Stimulated activated effector memory CD8-positive, alpha-beta T cell treated with anti-CD3 and anti-CD28 coated beads, Interleukin-12 subunit alpha, Interleukin-12 subunit beta, amount 100 ng/mL, for 72 hours (primary cell): Measurements from ENCODE around the gene CUEDC2.

Experiments
- ATAC-seq: fragments of 150-1000 bp; cut with Tn5 transposase; 2 replicates; pipeline ENCODE4 v1.10.0; 2021
- DNase-seq, 2 donors: peaks; one replicate each; pipeline ENCODE4 v3.0.0; 2021 to 2022; ENCODE audit warnings: low spot score in 2 of 2
- H3K27ac Mint-ChIP-seq: one replicate; pipeline ENCODE4 v1.8.0; 2022; ENCODE audit warnings: mild to moderate bottlenecking, mixed read lengths
- H3K36me3 Mint-ChIP-seq: one replicate; pipeline ENCODE4 v1.8.0; 2022; ENCODE audit warnings: mild to moderate bottlenecking, mixed read lengths
- H3K4me1 Mint-ChIP-seq: one replicate; pipeline ENCODE4 v1.8.0; 2022; ENCODE audit warnings: mixed read lengths
- H3K4me3 Mint-ChIP-seq: one replicate; pipeline ENCODE4 v1.8.0; 2022; ENCODE audit warnings: mild to moderate bottlenecking, mixed read lengths
- H3K9me3 Mint-ChIP-seq: one replicate; pipeline ENCODE4 v1.8.0; 2022; ENCODE audit warnings: mixed read lengths

The CUEDC2 gene

GRCh38 chr10:102400598-102401341 lies 31.6 kb downstream of the CUEDC2 start:
- H3K4me3 Mint-ChIP-seq, result no peak overlapping the region
- peaks cover 49% of the 10 kb centered on the region for H3K4me1 Mint-ChIP-seq
- peak overlapping the region; percentile 92 for H3K27ac Mint-ChIP-seq
- H3K36me3 Mint-ChIP-seq, result peaks cover 96% of the 10 kb centered on the region
- DNase-seq (no peak), ATAC-seq (no peak)
- no peaks in the 10 kb centered on the region for H3K9me3 Mint-ChIP-seq

DNA sequence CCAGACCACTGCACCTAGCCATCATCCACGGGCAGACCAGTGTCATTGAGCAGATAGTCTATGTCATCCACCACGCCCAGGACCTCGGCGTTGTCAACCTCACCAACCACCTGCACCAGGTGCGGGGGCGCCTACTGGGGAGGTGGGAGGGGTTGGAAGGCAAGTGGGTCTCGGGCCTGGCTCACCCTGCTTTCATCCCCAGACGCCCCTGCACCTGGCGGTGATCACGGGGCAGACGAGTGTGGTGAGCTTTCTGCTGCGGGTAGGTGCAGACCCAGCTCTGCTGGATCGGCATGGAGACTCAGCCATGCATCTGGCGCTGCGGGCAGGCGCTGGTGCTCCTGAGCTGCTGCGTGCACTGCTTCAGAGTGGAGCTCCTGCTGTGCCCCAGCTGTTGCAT lies 32.3 kb downstream of the CUEDC2 start:
- ATAC-seq (no peak), DNase-seq (no peak)
- H3K4me3 Mint-ChIP-seq, result peak overlapping the region; percentile 91
- H3K27ac Mint-ChIP-seq, result peak overlapping the region; percentile 92
- H3K36me3 Mint-ChIP-seq, result peaks cover 92% of the 10 kb centered on the region
- peaks cover 44% of the 10 kb centered on the region for H3K4me1 Mint-ChIP-seq
- H3K9me3 Mint-ChIP-seq, result no peaks in the 10 kb centered on the region

DNA sequence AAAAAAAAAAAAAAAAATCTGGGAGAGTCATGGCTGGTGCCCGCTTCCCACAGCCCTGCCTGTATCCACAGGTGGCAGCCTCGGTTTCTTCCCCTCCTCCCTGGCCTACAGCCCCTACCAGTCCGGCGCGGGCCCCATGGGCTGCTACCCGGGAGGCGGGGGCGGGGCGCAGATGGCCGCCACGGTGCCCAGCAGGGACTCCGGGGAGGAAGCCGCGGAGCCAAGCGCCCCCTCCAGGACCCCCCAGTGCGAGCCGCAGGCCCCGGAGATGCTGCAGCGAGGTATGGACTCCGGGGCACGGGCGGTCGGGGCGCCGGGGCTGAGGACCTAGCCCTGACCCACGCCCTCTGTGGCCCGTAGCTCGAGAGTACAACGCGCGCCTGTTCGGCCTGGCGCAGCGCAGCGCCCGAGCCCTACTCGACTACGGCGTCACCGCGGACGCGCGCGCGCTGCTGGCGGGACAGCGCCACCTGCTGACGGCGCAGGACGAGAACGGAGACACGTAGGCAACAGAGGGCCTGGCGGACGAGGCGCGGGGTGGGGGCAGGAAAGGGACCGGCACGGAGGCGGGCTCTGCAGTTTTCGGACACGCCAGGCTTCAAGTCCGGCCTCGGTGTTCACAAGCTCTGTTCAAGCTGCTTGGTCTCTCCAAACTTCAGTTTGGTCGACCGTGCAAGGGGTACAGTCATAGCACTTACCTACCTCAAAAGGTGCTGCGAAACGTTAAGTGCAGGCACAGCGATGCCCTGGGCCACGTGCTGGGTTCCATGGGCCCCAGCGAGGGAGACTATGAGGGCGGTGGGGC lies 33.0 kb downstream of the CUEDC2 start:
- ATAC-seq (peak; percentile 71), DNase-seq (peak; percentile 90 to 94)
- H3K4me3 Mint-ChIP-seq, result peak overlapping the region; percentile 91
- peaks cover 44% of the 10 kb centered on the region for H3K4me1 Mint-ChIP-seq
- H3K36me3 Mint-ChIP-seq, result peaks cover 89% of the 10 kb centered on the region
- peak overlapping the region; percentile 70 for H3K27ac Mint-ChIP-seq
- no peaks in the 10 kb centered on the region for H3K9me3 Mint-ChIP-seq

GRCh38 chr10:102398172-102399020 lies 34.0 kb downstream of the CUEDC2 start:
- peak overlapping the region; percentile 78 for H3K27ac Mint-ChIP-seq
- H3K4me1 Mint-ChIP-seq, result peaks cover 49% of the 10 kb centered on the region
- no peak for DNase-seq
- no peaks in the 10 kb centered on the region for H3K9me3 Mint-ChIP-seq
- peaks cover 86% of the 10 kb centered on the region for H3K36me3 Mint-ChIP-seq
- peak overlapping the region; percentile 91 for H3K4me3 Mint-ChIP-seq
- no peak for ATAC-seq

DNA sequence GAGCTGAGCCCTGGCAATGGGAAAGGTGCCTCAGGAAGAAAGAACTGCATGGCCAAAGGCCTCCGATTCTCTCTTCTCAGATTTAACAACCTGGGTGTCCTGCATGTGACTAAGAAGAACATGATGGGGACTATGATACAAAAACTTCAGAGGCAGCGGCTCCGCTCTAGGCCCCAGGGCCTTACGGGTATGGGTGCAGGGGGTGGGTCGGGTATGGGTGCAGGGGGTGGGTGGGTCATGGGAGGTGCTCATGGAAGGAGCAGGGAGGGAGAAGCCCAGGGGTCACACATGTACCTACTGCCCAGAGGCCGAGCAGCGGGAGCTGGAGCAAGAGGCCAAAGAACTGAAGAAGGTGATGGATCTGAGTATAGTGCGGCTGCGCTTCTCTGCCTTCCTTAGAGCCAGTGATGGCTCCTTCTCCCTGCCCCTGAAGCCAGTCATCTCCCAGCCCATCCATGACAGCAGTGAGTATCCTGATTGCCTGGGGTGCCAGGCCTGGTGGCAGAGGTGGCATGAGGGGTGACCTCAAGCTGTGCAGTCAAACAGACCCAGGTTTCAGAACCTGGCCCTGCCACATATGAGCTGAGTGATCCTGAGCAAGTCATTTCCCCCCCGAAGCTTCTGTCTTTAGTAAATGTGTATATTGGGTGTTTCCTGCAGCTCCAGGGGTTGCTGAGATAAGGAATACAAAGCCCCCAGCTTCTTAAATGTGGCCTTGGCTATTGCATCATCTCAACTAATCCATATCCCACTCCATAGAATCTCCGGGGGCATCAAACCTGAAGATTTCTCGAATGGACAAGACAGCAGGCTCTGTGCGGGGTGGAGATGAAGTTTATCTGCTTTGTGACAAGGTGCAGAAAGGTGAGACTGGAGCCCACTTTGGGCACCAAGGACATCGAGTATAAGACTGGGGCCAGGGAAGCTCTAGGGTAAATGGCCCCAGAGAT lies 34.9 kb downstream of the CUEDC2 start:
- H3K27ac Mint-ChIP-seq, result peak overlapping the region; percentile 98
- peak overlapping the region; percentile 91 for H3K4me3 Mint-ChIP-seq
- H3K9me3 Mint-ChIP-seq, result no peaks in the 10 kb centered on the region
- peaks cover 82% of the 10 kb centered on the region for H3K36me3 Mint-ChIP-seq
- no peak for ATAC-seq
- no peak for DNase-seq
- H3K4me1 Mint-ChIP-seq, result peaks cover 55% of the 10 kb centered on the region

- H3K9me3 Mint-ChIP-seq, result no peaks in the 10 kb centered on the region
- H3K36me3 Mint-ChIP-seq, result peaks cover 74% of the 10 kb centered on the region
- ATAC-seq (no peak), DNase-seq (no peak)
- peak overlapping the region; percentile 98 for H3K27ac Mint-ChIP-seq
- peak overlapping the region; percentile 91 for H3K4me3 Mint-ChIP-seq
- peaks cover 47% of the 10 kb centered on the region for H3K4me1 Mint-ChIP-seq
These were observed 35.6 kb downstream of the CUEDC2 start for GRCh38 chr10:102396730-102397151.

GRCh38 chr10:102396317-102396650 lies 36.1 kb downstream of the CUEDC2 start:
- ATAC-seq, result no peak
- Mint-ChIP-seq H3K4me3 (peak overlapping the region; percentile 91), H3K4me1 (peaks cover 47% of the 10 kb centered on the region), H3K36me3 (peaks cover 70% of the 10 kb centered on the region), H3K27ac (peak overlapping the region; percentile 98), H3K9me3 (no peaks in the 10 kb centered on the region)
- no peak for DNase-seq

DNA sequence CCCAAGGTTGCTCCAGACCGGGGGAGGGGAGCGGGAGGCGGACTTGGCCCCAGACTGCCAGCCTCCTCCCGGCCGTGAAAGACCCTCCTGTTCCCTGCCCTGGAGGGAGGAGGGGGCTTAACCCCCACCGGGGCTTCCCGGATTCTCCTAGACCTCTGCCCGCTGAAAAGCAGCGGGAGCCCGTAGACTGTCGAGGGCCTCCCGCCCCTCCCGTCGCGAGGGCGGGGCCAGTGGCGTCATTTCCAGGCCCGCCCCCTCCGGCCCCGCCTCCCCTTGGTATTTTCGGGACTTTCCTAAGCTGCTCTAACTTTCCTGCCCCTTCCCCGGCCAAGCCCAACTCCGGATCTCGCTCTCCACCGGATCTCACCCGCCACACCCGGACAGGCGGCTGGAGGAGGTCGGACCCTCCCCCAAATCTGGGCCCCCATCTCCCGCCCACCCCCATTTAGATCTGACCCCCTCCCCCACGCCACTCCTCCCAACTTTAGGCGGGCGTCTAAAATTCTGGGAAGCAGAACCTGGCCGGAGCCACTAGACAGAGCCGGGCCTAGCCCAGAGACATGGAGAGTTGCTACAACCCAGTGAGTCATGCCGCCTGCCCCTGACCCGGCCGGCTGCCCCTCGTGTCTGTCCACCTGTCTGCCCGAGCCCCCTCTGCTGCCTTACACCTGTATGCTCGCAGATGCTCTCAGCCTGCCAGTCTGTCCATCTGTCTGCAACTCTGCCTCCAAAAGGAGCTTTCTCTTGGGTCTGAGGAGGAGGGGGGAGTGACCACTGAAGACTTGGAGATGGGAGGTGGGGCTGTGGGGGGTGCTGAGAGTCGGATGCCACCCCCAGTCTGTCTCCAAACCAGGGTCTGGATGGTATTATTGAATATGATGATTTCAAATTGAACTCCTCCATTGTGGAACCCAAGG lies 36.7 kb downstream of the CUEDC2 start, which contains the start of gene NFKB2:
TSS of gene NFKB2 (plus strand) at position 306 of the 917 bp plus-strand sequence. CDS start at position 561, 255 bp downstream.
- H3K4me1 Mint-ChIP-seq, result peaks cover 47% of the 10 kb centered on the region
- no peaks in the 10 kb centered on the region for H3K9me3 Mint-ChIP-seq
- peak within 1 kb of the TSS; percentile 98 for H3K27ac Mint-ChIP-seq
- peak within 1 kb of the TSS; percentile 91 for H3K4me3 Mint-ChIP-seq
- DNase-seq (peak; percentile 87 to 95), ATAC-seq (peak; percentile 43)
- H3K36me3 Mint-ChIP-seq, result peaks cover 63% of the 10 kb centered on the region

DNA sequence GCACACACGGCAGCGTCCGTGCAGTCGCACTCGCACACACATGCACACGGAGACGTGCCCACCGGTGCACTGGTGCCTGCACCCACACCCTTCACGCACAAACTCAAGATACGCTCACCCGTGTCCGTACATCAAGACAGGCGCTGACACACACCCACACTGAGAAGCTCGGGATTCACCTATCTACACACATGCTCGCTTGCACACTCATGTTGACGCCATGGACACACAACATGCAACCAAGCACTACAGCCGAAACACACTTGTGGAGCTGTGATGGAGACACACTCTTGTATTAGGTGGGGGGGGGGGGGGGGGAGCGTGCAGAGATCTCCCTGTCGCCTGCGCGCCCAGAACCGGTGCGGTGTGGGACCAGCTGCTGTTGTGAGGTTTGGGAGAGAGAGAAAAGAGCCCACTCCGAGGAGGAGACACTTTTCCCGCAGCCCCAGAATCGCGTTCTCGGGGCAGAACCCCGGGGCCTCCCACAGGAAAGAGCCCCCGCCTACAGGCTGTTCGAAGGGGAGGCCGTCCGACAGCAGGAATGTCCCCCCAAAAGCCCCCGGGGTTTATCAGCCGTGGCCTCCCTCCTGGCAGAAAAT lies 37.5 kb downstream of the CUEDC2 start:
- H3K9me3 Mint-ChIP-seq, result no peaks in the 10 kb centered on the region
- peaks cover 47% of the 10 kb centered on the region for H3K4me1 Mint-ChIP-seq
- peaks cover 56% of the 10 kb centered on the region for H3K36me3 Mint-ChIP-seq
- peak overlapping the region; percentile 98 for H3K27ac Mint-ChIP-seq
- peak overlapping the region; percentile 91 for H3K4me3 Mint-ChIP-seq
- ATAC-seq, result peak; percentile 47
- DNase-seq, result no peak

GRCh38 chr10:102394079-102394800 lies 38.1 kb downstream of the CUEDC2 start:
- peaks cover 49% of the 10 kb centered on the region for H3K36me3 Mint-ChIP-seq
- peak; percentile 97 to 100 for DNase-seq
- peak; percentile 92 for ATAC-seq
- H3K9me3 Mint-ChIP-seq, result no peaks in the 10 kb centered on the region
- H3K4me1 Mint-ChIP-seq, result peaks cover 42% of the 10 kb centered on the region
- H3K4me3 Mint-ChIP-seq, result peak overlapping the region; percentile 91
- H3K27ac Mint-ChIP-seq, result peak overlapping the region; percentile 98

- H3K27ac Mint-ChIP-seq, result peak overlapping the region; percentile 98
- no peaks in the 10 kb centered on the region for H3K9me3 Mint-ChIP-seq
- peaks cover 38% of the 10 kb centered on the region for H3K4me1 Mint-ChIP-seq
- DNase-seq, result no peak
- ATAC-seq, result no peak
- H3K4me3 Mint-ChIP-seq, result peak overlapping the region; percentile 91
- peaks cover 42% of the 10 kb centered on the region for H3K36me3 Mint-ChIP-seq
These were observed 38.8 kb downstream of the CUEDC2 start for GRCh38 chr10:102393411-102394078.

- H3K27ac Mint-ChIP-seq, result peak overlapping the region; percentile 98
- no peak for DNase-seq
- peaks cover 30% of the 10 kb centered on the region for H3K36me3 Mint-ChIP-seq
- no peaks in the 10 kb centered on the region for H3K9me3 Mint-ChIP-seq
- H3K4me1 Mint-ChIP-seq, result peaks cover 26% of the 10 kb centered on the region
- H3K4me3 Mint-ChIP-seq, result peak overlapping the region; percentile 91
- ATAC-seq, result no peak
These were observed 40.1 kb downstream of the CUEDC2 start for GRCh38 chr10:102392306-102392705.
